ENCODE measurements around the gene ST6GALNAC4.
"Not testable (repeated sequence)": the region's sequence is repeated elsewhere in the genome, so short reads cannot be mapped to it uniquely, and the experiment has no call there.

The ST6GALNAC4 gene

GRCh38 chr9:127884976-127885490 is 31.8 kb downstream of the ST6GALNAC4 start:
- DNase-seq, result no peak

- peak; percentile 48 to 65 for DNase-seq
Observed at GRCh38 chr9:127884427-127884911, 32.4 kb downstream of the ST6GALNAC4 start.

DNA sequence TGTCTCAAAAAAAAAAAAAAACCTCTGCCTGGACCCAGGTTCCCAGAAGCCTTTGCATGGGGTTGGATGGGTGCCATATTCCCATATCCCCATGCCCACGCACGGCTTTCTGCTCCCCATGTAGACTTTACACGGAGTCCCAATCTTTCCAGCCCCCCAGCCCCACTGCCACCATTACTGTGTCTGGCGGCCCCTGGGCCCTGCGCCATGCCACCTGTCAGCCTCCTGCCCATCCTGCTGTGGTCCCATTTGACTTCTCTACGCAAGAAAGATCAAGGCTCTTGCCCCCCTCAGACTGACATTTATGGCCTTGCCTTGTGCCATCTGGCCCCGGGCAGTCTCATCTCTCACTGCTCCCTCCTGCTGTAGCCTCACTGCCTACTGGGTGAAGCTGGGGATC is 32.9 kb downstream of the ST6GALNAC4 start:
- no peak for DNase-seq

DNA sequence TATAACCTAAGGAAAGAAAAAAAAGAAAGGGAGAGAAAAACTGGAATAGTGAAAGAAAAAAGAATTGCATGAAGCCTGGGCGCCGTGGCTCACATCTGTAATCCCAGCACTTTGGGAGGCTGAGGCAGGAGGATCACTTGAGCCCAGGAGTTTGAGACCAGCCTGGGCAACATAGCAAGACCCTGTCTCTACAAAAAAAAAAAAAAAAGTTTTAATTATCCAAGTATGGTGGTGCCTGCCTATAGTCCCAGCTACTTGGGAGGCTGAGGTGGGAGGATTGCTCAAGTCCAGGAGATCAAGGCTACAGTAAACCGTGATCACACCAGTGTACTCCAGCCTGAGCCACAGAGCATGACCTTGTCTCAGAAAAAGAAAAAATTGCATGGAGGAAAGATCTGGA is 35.1 kb downstream of the ST6GALNAC4 start:
- DNase-seq, result not testable (repeated sequence)

DNA sequence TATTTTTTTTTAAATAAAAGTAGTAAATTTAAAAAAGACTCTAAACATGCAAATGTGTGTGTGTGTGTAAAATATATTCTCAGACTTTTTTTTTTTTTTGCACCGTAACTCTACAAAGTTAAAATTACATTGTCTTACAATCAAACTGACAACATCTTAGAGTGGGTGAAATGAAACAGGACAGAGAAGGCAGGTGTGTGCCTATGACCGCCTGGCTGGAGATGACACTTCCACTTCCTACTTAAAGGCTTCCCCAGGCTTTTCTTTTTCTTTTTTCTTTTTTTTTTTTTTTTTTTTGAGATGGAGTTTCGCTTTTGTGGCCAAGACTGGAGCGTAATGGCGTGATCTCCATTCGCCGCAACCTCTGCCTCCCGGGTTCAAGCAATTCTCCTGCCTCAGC is 36.7 kb downstream of the ST6GALNAC4 start:
- no peak for DNase-seq

DNA sequence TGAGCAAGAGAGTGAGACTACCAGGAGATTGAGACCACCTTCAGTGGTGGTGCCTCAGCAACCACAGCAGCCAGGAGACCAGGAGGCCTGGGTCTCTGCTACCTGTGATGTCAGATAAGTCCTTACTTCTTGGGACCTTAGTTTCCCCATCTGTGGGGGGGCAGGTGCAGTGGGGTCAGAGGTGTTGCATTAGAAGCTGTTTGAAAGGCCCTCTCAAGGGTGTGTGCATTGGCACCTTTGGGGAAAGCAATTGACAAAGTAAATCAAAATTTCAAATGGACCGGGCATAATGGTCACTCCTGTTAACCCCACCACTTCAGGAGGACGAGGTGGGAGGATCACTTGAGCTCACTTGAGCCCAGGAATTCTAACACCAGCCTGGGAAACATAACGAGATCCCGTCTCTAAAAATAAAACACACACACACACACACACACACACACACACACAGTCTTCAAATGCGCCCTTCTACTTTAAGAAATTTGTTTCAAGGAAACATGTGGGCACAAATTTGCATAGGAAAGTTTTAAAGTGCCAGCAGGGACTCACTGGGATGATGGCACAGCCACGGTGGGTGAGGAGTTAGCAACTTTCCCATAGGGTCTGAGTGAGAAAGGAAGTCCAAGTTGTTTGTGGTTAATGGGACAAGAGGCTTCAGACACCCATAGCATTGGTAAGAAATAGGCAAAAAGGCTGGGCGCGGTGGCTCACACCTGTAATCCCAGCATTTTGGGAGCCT is 38.0 kb downstream of the ST6GALNAC4 start:
- DNase-seq, result no peak

GRCh38 chr9:127878001-127878651 is 38.7 kb downstream of the ST6GALNAC4 start:
- peak in 1 of 2 experiments; percentile 31 for DNase-seq

GRCh38 chr9:127877566-127877998 is 39.3 kb downstream of the ST6GALNAC4 start, which contains the start of gene AK1:
Gene AK1 (minus strand): TSS chr9:127877675. CDS start chr9:127874617, 3,058 bp downstream.
- peak; percentile 48 to 74 for DNase-seq

DNA sequence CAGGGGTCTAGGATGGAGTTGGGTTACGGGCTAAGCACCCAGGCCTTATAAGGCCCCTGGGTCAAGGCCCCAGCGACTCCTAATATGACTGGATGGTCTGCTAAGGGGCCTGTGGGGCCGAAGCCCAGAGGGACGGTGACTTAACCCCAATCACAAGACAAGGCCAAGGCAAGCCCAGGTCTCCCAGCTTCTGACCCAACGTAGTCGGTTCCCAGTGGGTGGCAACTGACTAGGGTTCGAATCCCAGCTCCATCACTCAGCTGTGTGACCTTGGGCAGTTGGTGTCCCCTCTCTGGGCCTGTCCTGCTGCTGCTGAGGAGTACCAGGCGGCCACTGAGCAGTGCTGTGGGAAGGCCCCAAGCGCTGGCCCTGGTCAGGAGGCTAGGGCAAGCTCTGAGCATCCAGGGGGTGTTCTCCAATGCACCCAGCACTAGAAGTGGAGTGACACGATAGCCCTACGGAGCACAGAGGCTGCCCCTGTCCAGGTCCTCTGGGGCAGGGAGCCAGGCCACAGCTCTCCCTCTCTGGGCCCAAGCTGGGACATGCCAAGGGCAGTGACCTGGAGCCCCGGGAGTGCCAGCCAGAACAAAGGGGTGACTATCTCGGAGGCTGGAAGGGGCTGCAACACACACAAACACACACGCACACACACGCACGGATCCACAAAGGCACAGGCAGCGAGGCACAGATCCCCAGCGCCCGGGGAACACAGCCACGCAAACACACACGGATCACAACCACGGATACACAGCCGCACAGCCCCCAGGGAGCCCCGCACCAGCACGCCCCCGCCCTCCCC is 39.9 kb downstream of the ST6GALNAC4 start:
- DNase-seq, result no peak

DNA sequence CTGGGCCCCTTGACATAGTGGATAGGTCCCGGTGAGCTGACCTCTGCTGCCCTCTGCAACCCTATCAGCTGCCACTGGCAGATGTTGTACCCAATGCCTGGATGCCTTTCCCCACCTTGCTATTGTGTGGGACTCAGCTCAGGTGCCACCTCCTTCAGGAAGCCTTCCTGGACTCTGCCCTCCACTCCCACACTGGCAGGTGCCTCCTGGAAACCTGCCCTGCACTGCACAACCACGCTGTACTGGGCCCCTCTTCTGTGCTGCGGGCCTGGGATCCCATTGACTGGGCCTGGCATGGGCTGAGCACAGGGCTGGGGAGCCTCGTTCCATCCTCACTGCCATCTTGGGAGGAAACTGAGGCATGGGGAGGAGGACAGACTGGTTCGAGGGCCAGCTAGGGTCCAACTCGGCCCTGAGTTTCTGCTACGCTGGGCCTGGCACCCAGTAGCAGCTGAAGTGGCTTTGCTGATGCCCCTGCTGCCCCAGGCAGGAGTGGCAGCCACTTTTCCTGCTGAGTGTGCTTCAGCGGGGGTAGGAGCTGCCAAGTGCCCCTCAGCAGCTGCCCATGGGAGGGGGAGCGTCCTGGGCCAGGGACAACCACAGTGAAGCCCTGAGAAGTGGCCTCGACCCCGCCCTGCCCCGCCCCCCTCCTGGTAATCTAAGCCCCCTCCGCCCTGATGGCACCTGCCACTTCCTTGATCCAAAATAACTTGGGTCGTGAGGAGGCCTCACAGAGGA is 40.6 kb downstream of the ST6GALNAC4 start:
- DNase-seq, result no peak

DNA sequence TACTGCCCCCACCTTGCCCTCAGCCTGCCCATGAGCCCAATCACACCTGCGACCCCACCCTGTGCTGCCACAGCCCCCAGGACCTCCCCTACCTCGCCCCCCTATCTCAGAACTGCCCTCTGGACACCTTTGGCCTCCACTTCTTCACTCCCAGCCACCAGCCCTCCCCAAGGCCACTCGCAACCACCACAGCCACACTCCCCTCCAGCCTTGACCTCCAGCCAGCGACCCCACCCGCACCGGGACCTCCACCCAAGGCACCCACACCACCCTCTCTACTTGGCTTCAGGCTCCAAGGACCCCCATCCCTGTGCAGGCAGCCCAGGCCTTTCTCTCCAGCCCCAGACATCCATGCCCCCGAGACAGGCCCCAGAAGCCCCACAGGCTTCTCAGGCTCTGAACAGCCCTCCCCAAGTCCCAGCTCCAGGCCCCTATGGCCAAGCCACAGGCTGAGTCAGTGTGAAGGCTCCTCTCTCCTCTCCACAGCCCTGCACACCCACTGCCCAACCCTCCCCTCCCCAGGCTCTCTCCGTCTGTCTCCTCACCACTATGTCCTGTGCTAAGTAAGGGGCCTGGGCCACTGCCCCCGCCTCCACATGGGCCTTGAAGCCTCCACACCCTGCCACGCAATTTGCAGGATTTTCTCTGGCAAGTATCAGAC is 41.4 kb downstream of the ST6GALNAC4 start:
- DNase-seq, result no peak

DNA sequence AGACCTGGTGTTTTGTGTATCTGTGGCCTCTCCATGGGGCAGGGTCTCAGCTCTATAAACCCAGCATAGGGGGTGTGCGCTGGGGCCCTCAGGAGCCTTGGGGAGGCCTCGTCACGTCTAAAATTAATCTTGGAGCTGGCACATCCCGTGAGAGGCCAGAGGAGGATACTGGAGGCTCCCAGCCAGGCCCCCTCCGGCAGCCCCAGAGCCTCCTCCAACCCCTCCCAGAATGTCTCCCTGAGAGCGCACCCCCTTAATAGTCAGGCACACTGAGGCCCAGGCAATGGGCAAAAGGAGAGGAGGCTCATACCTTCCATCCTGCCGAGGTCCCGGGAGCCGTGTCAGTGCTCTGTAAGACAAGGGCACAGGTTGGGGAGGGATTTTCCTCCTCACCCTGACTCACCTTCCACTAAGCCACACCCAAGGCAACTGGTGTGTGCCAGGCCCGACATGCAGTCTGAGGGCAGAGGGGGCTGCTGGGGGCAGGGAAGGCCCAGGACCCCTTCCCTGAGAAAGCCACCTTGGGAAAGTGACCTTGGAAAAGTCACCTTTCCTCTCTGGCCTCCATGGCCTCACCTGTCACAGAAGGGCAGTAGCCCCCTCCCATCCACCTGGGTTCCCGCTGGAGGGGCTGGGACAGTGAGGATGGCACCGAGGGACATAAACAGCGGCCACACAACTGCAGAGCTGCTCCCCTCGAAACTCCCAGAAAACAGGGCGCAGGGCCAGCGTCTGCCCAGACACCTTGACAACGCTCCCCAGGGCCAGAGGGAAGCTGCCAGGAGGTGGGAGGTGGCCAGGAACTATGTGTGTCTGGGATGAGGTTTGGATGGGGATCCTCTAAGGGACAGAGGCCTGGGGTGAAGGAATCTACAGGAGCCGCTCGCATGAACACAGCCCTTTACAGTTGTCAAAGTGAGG is 42.3 kb downstream of the ST6GALNAC4 start:
- no peak for DNase-seq

DNA sequence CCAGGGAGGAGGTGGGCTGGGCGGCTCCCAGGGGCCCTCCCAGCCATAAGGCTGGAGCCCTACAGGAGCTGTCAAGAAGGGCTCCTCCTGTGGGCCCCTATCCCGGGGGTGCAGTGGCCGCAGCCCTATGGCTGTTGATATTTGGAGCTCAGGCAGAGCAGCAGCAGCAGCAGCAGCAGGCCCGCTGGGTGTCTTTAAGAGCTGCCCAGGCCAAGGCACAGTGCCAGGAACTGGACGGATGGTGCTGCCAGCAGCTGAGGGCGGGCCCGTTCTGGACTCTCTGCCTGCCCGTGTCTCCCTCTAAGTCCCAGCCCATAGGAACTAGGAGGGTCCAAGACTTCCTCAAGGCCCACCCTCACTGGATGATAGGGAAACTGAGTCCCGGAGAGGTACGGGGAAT is 43.0 kb downstream of the ST6GALNAC4 start:
- no peak for DNase-seq

DNA sequence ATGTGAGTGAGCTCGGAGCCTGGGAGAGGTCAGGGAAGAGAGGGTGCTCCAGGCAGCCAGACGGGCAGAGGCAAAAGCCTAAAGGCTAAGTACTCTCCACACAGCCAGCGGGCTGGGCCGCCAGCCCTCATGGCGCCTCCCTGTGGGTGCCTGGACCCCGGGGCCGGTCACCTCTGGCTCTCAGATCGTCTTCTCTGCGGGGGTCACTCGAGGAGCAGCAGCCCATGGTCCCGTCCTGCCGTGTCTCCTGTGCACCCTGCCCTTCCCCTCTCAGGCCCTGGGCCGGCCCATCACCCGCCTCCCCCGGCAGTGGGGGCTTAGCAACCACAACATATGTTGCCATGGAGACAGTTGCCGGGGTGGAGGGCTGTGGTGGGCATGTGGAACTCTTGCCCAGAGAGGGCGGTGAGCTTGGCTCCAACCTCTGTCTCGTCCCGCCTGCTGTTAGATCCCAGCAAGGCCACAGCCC is 43.6 kb downstream of the ST6GALNAC4 start:
- DNase-seq, result no peak

- no peak for DNase-seq
Observed at GRCh38 chr9:127872369-127873222, 44.2 kb downstream of the ST6GALNAC4 start.

- no peak for DNase-seq
Observed at GRCh38 chr9:127871531-127871930, 45.3 kb downstream of the ST6GALNAC4 start.

DNA sequence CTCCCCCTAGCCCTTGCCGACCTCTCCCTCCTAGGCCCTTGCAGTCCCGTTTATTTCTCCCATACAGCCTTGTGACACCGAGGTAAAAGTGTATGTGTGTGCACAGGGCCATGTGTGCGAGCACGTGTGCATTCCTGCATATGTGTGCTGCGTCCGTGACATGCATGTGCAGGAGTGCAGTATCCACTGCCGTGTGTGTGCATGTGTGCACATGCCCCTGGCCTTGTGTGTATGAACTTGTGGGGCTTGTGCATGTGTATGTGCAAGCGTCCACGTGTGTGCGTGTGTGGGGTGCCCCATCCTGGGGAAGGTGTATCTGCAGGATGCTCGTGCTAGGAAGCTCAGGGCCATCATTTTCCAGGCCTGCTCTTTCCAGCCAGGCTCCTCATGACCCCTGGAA is 46.0 kb downstream of the ST6GALNAC4 start:
- no peak for DNase-seq

- not testable (repeated sequence) for DNase-seq
Observed at GRCh38 chr9:127870153-127870491, 46.7 kb downstream of the ST6GALNAC4 start.

- peak; percentile 80 to 81 for DNase-seq
Observed at GRCh38 chr9:127869310-127870152, 47.3 kb downstream of the ST6GALNAC4 start.
